CD4-positive, alpha-beta memory T cell (primary cell): ENCODE results near the gene NEDD4. TPM values are rescaled to one million over a fixed set of nuclear protein-coding genes. Genes with fewer than 3 reads are reported as not detected.
"Not testable (repeated sequence)": the region's sequence is repeated elsewhere in the genome, so short reads cannot be mapped to it uniquely, and the experiment has no call there.

ENCODE experiments used
- CTCF ChIA-PET: fragments of 350-600 bp; sonication (Branson Sonifier 250); formaldehyde crosslinking; loops from one replicate; lab custom pipeline; 2021; ENCODE audit warnings: inconsistent platforms; ENCODE audit not compliant: partially characterized antibody; lab: Charles Lee
- POLR2A ChIA-PET: fragments of 350-600 bp; sonication (Branson Sonifier 250); formaldehyde crosslinking; loops from one replicate; lab custom pipeline; 2021; ENCODE audit not compliant: partially characterized antibody; lab: Charles Lee
- DNase-seq, 5 donors: peaks; one replicate each; pipeline versions ENCODE4 v3.0.0 to v3.0.0-alpha.2; 2020 to 2022; ENCODE audit warnings: mixed read lengths in 1 of 5
- H3K27ac ChIP-seq: one replicate; pipeline ENCODE4 v1.7.0; 2013; ENCODE audit warnings: low read depth, low read length
- H3K27me3 ChIP-seq: 2 replicates; pipeline ENCODE4 v1.7.0; 2013; ENCODE audit warnings: mild to moderate bottlenecking, low read length, moderate library complexity; ENCODE audit not compliant: insufficient read depth
- H3K36me3 ChIP-seq: 2 replicates; pipeline ENCODE4 v1.7.0; 2013; ENCODE audit warnings: mild to moderate bottlenecking, low read length, moderate library complexity; ENCODE audit not compliant: insufficient read depth
- H3K4me1 ChIP-seq: 2 replicates; pipeline ENCODE4 v1.7.0; 2013; ENCODE audit warnings: mild to moderate bottlenecking, low read length, moderate library complexity; ENCODE audit not compliant: insufficient read depth
- H3K4me3 ChIP-seq, 2 donors: one replicate each; pipeline ENCODE4 v1.7.0; 2013; ENCODE audit warnings: low read length in 2 of 2, mild to moderate bottlenecking in 1 of 2
- H3K9me3 ChIP-seq, 2 donors: one replicate each; pipeline ENCODE4 v1.7.0; 2013; ENCODE audit warnings: low read length in 2 of 2, control low read depth in 1 of 2; ENCODE audit not compliant: control insufficient read depth in 1 of 2
- H3K27ac Mint-ChIP-seq, 7 donors: one replicate each; pipeline ENCODE4 v1.8.0; 2020 to 2021; ENCODE audit warnings: mixed read lengths in 7 of 7, mild to moderate bottlenecking in 6 of 7, inconsistent platforms in 3 of 7, moderate library complexity in 3 of 7
- H3K27me3 Mint-ChIP-seq, 2 donors: one replicate each; pipeline ENCODE4 v1.8.0; 2020 to 2021; ENCODE audit warnings: mixed read lengths in 2 of 2
- H3K36me3 Mint-ChIP-seq, 2 donors: one replicate each; pipeline ENCODE4 v1.8.0; 2020 to 2021; ENCODE audit warnings: mixed read lengths in 2 of 2, inconsistent platforms in 1 of 2, mild to moderate bottlenecking in 1 of 2
- H3K4me1 Mint-ChIP-seq, 4 donors: one replicate each; pipeline ENCODE4 v1.8.0; 2020 to 2021; ENCODE audit warnings: mixed read lengths in 4 of 4, mild to moderate bottlenecking in 1 of 4
- H3K4me3 Mint-ChIP-seq, 8 donors: one replicate each; pipeline ENCODE4 v1.8.0; 2020 to 2021; ENCODE audit warnings: mixed read lengths in 8 of 8, mild to moderate bottlenecking in 7 of 8, moderate library complexity in 6 of 8, inconsistent platforms in 3 of 8
- H3K9me3 Mint-ChIP-seq, 8 donors: one replicate each; pipeline ENCODE4 v1.8.0; 2020 to 2021; ENCODE audit warnings: mixed read lengths in 8 of 8, mild to moderate bottlenecking in 5 of 8, inconsistent platforms in 3 of 8, moderate library complexity in 1 of 8
- intact Hi-C: fragments of 100-400 bp; cut with micrococcal nuclease; formaldehyde crosslinking; loops from one replicate; pipeline ENCODE4 v1.15.1; 2023
- polyA plus RNA-seq, 2 donors: library from polyadenylated mRNA; unstranded; fragments of 300-500 nt; fragmentation: Illumina TruSeq; gene quantifications; one replicate each; pipeline ENCODE4 v1.2.3, GENCODE V29; 2021
- total RNA-seq, 2 experiments: library from RNA; stranded (reverse); gene quantifications; one replicate each; pipeline ENCODE4 v1.2.3, GENCODE V29; 2021

NEDD4 gene
- total and polyA plus RNA-seq, 4 experiments from 2014 or later: 3.7 to 5.8 (median 4.7) TPM

DNA sequence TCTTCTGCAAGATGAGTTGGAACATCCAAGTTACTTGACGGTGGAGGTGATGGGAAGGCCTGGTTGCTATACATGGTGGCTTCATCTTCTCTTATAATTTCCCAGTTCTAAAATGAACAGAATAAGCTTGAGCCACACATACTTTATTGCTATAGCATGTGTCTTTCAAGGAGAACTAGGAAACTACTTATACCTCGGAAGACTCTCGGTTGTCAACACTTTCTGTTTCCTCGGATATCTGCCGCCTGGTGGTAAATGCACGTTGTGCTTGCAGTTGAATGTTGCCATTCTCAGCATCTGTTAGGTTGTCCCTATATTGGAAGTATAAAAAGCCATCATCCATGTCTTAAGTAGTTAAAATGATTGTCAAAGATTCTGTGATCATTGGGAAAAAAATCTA is 132.9 kb downstream of the NEDD4 start:
- Histone ChIP-seq H3K4me1 (no peaks in the 10 kb centered on the region), H3K27ac (no peak overlapping the region), H3K9me3 (no peaks in the 10 kb centered on the region), H3K27me3 (no peaks in the 10 kb centered on the region), H3K4me3 (no peak overlapping the region), H3K36me3 (no peaks in the 10 kb centered on the region)
- intact Hi-C loops: no loop called here
- H3K4me1 Mint-ChIP-seq: no peaks in the 10 kb centered on the region
- DNase-seq: no peak
- H3K27ac Mint-ChIP-seq: no peak overlapping the region
- no peaks in the 10 kb centered on the region for H3K27me3 Mint-ChIP-seq
- H3K36me3 Mint-ChIP-seq: peaks cover 12 to 26% of the 10 kb centered on the region in 2 donors
- H3K4me3 Mint-ChIP-seq: no peak overlapping the region
- POLR2A ChIA-PET: no interaction called here
- CTCF ChIA-PET: no interaction called here
- H3K9me3 Mint-ChIP-seq: peaks cover 0 to 3% (median 0%) of the 10 kb centered on the region in 8 donors

DNA sequence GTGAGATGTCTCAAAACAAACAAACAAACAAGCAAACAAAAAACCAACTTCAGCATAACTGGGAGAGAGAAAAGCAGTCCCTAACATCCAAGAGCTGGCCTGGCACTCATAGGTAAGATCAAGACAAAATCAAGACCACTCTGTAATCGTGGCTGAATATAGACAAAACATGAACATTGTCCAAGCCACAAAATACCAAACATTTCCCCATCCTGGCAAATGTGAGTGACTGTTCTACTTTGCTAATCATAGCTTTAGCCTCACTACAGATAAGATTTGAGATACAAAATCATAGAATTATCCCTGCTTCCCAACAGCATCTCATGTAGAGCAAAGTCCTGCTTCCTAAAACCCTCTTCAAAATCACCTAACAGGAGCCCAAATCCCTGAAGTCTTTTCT is 133.7 kb downstream of the NEDD4 start:
- Histone ChIP-seq H3K9me3 (no peaks in the 10 kb centered on the region), H3K27me3 (no peaks in the 10 kb centered on the region), H3K4me1 (no peaks in the 10 kb centered on the region), H3K27ac (no peak overlapping the region), H3K4me3 (no peak overlapping the region), H3K36me3 (no peaks in the 10 kb centered on the region)
- ChIA-PET POLR2A (no interaction called here), CTCF (no interaction called here)
- DNase-seq: no peak
- Mint-ChIP-seq H3K4me1 (no peaks in the 10 kb centered on the region), H3K36me3 (peaks cover 18 to 26% of the 10 kb centered on the region in 2 donors), H3K27ac (no peak overlapping the region), H3K9me3 (peaks cover 0 to 3% (median 0%) of the 10 kb centered on the region in 8 donors), H3K4me3 (no peak overlapping the region), H3K27me3 (no peaks in the 10 kb centered on the region)
- intact Hi-C loops: no loop called here

DNA sequence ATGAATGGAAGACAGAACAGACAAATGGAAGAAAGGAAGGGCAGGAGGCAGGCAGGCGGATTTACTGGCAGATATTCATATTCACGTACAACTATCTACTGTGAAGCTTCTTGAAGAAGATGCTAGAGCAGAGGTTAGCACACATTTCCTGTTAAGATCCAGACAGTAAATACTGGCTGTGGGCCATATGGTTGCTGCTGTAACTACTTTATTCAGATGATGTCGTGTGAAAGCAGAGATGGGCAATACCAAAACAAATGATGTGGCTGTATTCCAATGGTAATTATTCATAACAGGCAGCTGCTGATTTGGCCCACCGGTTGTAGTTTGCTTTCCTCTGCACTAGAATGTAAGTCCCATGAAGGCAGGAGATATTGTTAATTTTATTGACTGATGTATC is 134.8 kb downstream of the NEDD4 start:
- POLR2A ChIA-PET: no interaction called here
- H3K27me3 ChIP-seq: no peaks in the 10 kb centered on the region
- no peak overlapping the region for H3K27ac ChIP-seq
- peaks cover 18 to 31% of the 10 kb centered on the region in 2 donors for H3K36me3 Mint-ChIP-seq
- peaks cover 0 to 3% (median 0%) of the 10 kb centered on the region in 8 donors for H3K9me3 Mint-ChIP-seq
- CTCF ChIA-PET: no interaction called here
- no peaks in the 10 kb centered on the region for H3K4me1 ChIP-seq
- H3K27me3 Mint-ChIP-seq: no peaks in the 10 kb centered on the region
- no peak for DNase-seq
- no peaks in the 10 kb centered on the region for H3K4me1 Mint-ChIP-seq
- peak overlapping the region in 1 of 7 donors; percentile 55 for H3K27ac Mint-ChIP-seq
- intact Hi-C loops: no loop called here
- no peak overlapping the region for H3K4me3 Mint-ChIP-seq
- H3K36me3 ChIP-seq: no peaks in the 10 kb centered on the region
- no peaks in the 10 kb centered on the region for H3K9me3 ChIP-seq
- H3K4me3 ChIP-seq: no peak overlapping the region

DNA sequence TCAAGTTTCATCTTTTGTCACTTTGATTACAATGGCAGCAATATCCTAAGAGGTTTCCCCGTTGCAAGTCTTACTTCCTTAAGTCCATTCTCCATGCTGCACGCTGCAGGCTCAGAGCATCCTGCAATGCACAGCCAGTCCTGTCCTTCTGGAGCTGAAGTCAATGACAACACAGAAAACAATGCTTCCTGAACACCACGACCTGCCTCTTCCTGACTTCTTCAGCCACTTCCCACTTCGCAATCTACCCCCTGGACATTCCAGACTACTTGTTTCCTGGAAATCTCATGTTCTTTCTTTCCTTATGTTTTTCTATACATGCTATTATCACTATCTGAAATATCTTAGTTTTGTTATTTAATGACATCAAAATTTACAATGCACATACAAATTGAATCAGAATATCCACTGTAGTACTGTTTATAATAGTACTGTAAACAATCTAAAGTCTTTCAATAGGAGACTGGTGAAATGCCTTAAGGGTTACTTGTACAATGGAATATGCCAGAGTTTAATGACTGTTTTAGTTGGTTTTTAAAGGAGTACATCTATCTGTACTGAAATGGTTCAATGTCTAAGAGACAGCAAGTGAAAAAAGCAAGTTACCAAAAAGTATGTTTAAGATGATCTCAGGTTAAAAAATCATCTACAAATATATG is 136.8 kb downstream of the NEDD4 start:
- DNase-seq: no peak
- Histone ChIP-seq H3K27me3 (no peaks in the 10 kb centered on the region), H3K36me3 (no peaks in the 10 kb centered on the region), H3K9me3 (no peaks in the 10 kb centered on the region), H3K4me1 (no peaks in the 10 kb centered on the region), H3K4me3 (no peak overlapping the region), H3K27ac (no peak overlapping the region)
- ChIA-PET POLR2A (no interaction called here), CTCF (no interaction called here)
- no peaks in the 10 kb centered on the region for H3K4me1 Mint-ChIP-seq
- intact Hi-C loops: no loop called here
- H3K9me3 Mint-ChIP-seq: peaks cover 0 to 3% (median 0%) of the 10 kb centered on the region in 8 donors
- no peak overlapping the region for H3K4me3 Mint-ChIP-seq
- no peaks in the 10 kb centered on the region for H3K27me3 Mint-ChIP-seq
- peaks cover 21 to 35% of the 10 kb centered on the region in 2 donors for H3K36me3 Mint-ChIP-seq
- H3K27ac Mint-ChIP-seq: no peak overlapping the region

DNA sequence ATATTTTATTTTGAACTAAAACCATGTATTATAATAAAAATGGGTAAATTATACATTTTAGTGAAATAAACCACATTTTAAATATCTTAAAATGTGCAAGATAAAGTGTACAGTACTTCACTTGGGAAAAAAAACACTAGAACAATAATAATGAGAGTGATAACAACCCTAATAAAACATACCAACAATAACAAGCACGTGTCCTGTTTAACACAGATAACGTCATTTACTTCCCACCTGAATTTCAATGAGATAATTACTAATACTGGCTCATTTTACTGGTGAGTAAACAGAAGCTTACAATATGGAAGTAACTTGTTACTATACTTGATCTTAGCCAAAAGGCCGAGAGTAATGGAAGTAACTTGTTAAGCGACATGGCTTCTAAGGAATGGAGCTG is 140.3 kb downstream of the NEDD4 start:
- H3K4me1 ChIP-seq: no peaks in the 10 kb centered on the region
- ChIA-PET CTCF (interaction anchor here (1.1 kb wide), 1 partner anchor 65 kb away, joined by 3 read pairs; no protein-coding TSS in a partner anchor), POLR2A (no interaction called here)
- DNase-seq: no peak
- Mint-ChIP-seq H3K4me3 (no peak overlapping the region), H3K4me1 (no peaks in the 10 kb centered on the region), H3K9me3 (no peaks in the 10 kb centered on the region), H3K27me3 (no peaks in the 10 kb centered on the region), H3K36me3 (peaks cover 14 to 17% of the 10 kb centered on the region in 2 donors), H3K27ac (no peak overlapping the region)
- H3K4me3 ChIP-seq: no peak overlapping the region
- H3K27ac ChIP-seq: no peak overlapping the region
- intact Hi-C loops: no loop called here
- H3K36me3 ChIP-seq: no peaks in the 10 kb centered on the region
- no peaks in the 10 kb centered on the region for H3K9me3 ChIP-seq
- no peaks in the 10 kb centered on the region for H3K27me3 ChIP-seq

DNA sequence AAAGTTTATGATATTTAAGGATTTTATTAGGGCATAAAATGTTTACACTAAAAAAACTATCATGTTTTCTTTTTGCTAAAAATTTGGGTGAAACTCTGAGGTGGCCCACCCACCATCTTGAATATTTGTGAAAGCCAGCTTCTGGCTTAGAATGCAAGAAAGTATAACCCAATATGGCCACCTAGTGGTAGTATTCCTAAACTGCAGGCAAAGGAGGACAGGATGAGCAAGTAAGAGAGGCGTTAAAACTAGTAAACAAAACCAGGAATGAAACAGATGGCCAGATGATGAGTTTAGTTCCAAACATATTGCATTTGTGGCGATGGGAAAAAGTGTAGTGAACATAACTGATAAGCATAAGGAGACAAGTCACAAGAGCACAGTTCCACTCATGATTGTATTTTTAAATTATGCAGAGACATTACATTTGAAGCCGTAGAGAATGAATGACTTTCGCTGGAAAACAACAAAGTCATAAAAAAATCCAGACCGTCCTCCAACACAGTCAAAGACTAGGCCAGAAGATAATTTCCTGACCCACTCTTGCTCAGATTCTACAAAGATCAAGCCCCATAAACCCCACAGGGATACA is 147.2 kb downstream of the NEDD4 start:
- Histone ChIP-seq H3K36me3 (no peaks in the 10 kb centered on the region), H3K9me3 (no peaks in the 10 kb centered on the region), H3K27me3 (no peaks in the 10 kb centered on the region), H3K4me1 (no peaks in the 10 kb centered on the region), H3K4me3 (no peak overlapping the region), H3K27ac (no peak overlapping the region)
- POLR2A ChIA-PET: no interaction called here
- DNase-seq: peak; percentile 50 to 61 (median 56)
- no peaks in the 10 kb centered on the region for H3K27me3 Mint-ChIP-seq
- intact Hi-C loops: loop anchor here (1.0 to 10.0 kb wide), 4 partner anchors 59 to 1269 kb away; no protein-coding TSS in a partner anchor
- no peak overlapping the region for H3K27ac Mint-ChIP-seq
- peaks cover 0 to 2% (median 0%) of the 10 kb centered on the region in 8 donors for H3K9me3 Mint-ChIP-seq
- H3K4me3 Mint-ChIP-seq: no peak overlapping the region
- CTCF ChIA-PET: interaction anchor here (0.8 to 1.8 kb wide), 13 partner anchors 10 to 200 kb away, joined by 3 to 10 read pairs (median 3); no protein-coding TSS in a partner anchor
- H3K36me3 Mint-ChIP-seq: peaks cover 14 to 18% of the 10 kb centered on the region in 2 donors
- peaks cover 0 to 4% (median 2%) of the 10 kb centered on the region in 4 donors for H3K4me1 Mint-ChIP-seq

DNA sequence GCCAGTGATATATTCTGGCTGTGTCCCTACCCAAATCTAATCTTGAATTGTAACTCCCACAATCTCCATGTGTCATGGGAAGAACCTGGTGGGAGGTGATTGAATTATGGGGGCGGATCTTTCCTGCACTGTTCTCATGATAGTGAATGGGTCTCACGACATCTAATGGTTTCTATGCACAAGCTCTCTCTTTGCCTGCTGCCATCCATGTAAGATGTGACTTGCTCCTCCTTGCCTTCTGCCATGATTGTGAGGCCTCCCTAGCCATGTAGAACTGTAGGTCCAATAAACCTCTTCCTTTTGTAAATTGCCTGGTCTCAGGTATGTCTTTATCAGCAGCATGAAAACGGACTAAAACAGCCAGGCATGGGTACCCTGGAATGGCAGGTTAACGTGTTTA is 150.5 kb downstream of the NEDD4 start:
- peaks cover 18 to 21% of the 10 kb centered on the region in 2 donors for H3K36me3 Mint-ChIP-seq
- intact Hi-C loops: loop anchor here (10.0 kb wide), 1 partner anchor 1272 kb away; no protein-coding TSS in a partner anchor
- H3K4me3 ChIP-seq, H3K4me1 Mint-ChIP-seq, H3K27me3 Mint-ChIP-seq, H3K4me3 Mint-ChIP-seq, DNase-seq, H3K27ac Mint-ChIP-seq, H3K9me3 ChIP-seq, POLR2A ChIA-PET, H3K27me3 ChIP-seq, H3K9me3 Mint-ChIP-seq, H3K27ac ChIP-seq, H3K36me3 ChIP-seq, H3K4me1 ChIP-seq: not testable (repeated sequence)
- CTCF ChIA-PET: interaction anchor here (1.1 kb wide), 1 partner anchor 19 kb away, joined by 4 read pairs; no protein-coding TSS in a partner anchor
